CD14-positive monocyte (primary cell): ENCODE data around the gene SLC35C1. TPM values are rescaled to one million over a fixed set of nuclear protein-coding genes. Genes with fewer than 3 reads are reported as not detected.

Experiments used
- DNase-seq, 3 donors: peaks; one replicate each; pipeline ENCODE4 v3.0.0-alpha.2; 2011 to 2022
- H2AFZ ChIP-seq: 2 replicates; pipeline ENCODE4 v1.6.0; 2012; ENCODE audit warnings: mild to moderate bottlenecking, low read depth, low read length, inconsistent platforms; ENCODE audit not compliant: insufficient read depth, poor library complexity, severe bottlenecking
- H3K27ac ChIP-seq, 2 donors: 1 replicate in 1 of 2; 2 replicates in 1 of 2; pipeline ENCODE4 v1.5.1; 2012 to 2013; ENCODE audit warnings: low read length in 2 of 2, control low read depth in 1 of 2, inconsistent platforms in 1 of 2, low read depth in 1 of 2, mild to moderate bottlenecking in 1 of 2
- H3K27me3 ChIP-seq, 2 donors: one replicate each; pipeline versions ENCODE4 v1.6.0 to v1.6.1; 2011 to 2013; ENCODE audit warnings: low read length in 2 of 2; ENCODE audit not compliant: control insufficient read depth in 2 of 2, insufficient read depth in 2 of 2
- H3K36me3 ChIP-seq, 2 donors: replicated peaks in 1 of 2; 1 replicate in 1 of 2; 2 replicates in 1 of 2; pipeline versions ENCODE4 v1.5.1 to v1.6.1; 2012 to 2013; ENCODE audit warnings: low read length in 2 of 2, control low read depth in 1 of 2, inconsistent platforms in 1 of 2, mild to moderate bottlenecking in 1 of 2; ENCODE audit not compliant: insufficient read depth in 2 of 2, control insufficient read depth in 1 of 2
- H3K4me1 ChIP-seq, 2 donors: 1 replicate in 1 of 2; 2 replicates in 1 of 2; pipeline versions ENCODE4 v1.5.1 to v1.6.1; 2012 to 2013; ENCODE audit warnings: low read length in 2 of 2, control low read depth in 1 of 2, inconsistent platforms in 1 of 2, mild to moderate bottlenecking in 1 of 2, moderate library complexity in 1 of 2; ENCODE audit not compliant: insufficient read depth in 2 of 2, control insufficient read depth in 1 of 2
- H3K4me2 ChIP-seq: replicated peaks from 2 replicates; pipeline ENCODE3; 2012; ENCODE audit warnings: low read length, moderate library complexity, mild to moderate bottlenecking; ENCODE audit not compliant: poor library complexity, severe bottlenecking; ENCODE audit errors: extremely low read depth
- H3K4me3 ChIP-seq, 3 experiments: fragments of 200-600 bp in 1 of 3; sonication (generic) in 1 of 3; replicated peaks in 1 of 3; 1 replicate in 2 of 3; 2 replicates in 1 of 3; pipeline ENCODE4 v1.5.1; 2011 to 2013; ENCODE audit warnings: low read length in 3 of 3, mild to moderate bottlenecking in 3 of 3, control low read depth in 2 of 3, low read depth in 2 of 3, inconsistent platforms in 1 of 3, moderate library complexity in 1 of 3
- H3K79me2 ChIP-seq: 2 replicates; pipeline ENCODE4 v1.6.0; 2012; ENCODE audit warnings: mild to moderate bottlenecking, control low read depth, inconsistent platforms, low read length, moderate library complexity; ENCODE audit not compliant: insufficient read depth
- H3K9ac ChIP-seq: 2 replicates; pipeline ENCODE4 v1.6.0; 2017; ENCODE audit warnings: low read length, mild to moderate bottlenecking; ENCODE audit not compliant: insufficient read depth, poor library complexity, severe bottlenecking
- H3K9me3 ChIP-seq, 2 donors: replicated peaks in 1 of 2; 1 replicate in 1 of 2; 2 replicates in 1 of 2; pipeline versions ENCODE4 v1.5.1 to v1.6.1; 2012 to 2013; ENCODE audit warnings: low read length in 2 of 2, control low read depth in 1 of 2; ENCODE audit not compliant: control insufficient read depth in 1 of 2, insufficient read depth in 1 of 2
- H4K20me1 ChIP-seq: 2 replicates; pipeline ENCODE4 v1.6.0; 2012; ENCODE audit warnings: mild to moderate bottlenecking, low read length, control low read depth, moderate library complexity; ENCODE audit not compliant: insufficient read depth
- H3K27ac Mint-ChIP-seq, 7 donors: one replicate each; pipeline ENCODE4 v1.8.0; 2020; ENCODE audit warnings: mild to moderate bottlenecking in 7 of 7, mixed read lengths in 7 of 7, moderate library complexity in 6 of 7, inconsistent platforms in 2 of 7
- H3K27me3 Mint-ChIP-seq, 3 donors: one replicate each; pipeline ENCODE4 v1.8.0; 2021 to 2022; ENCODE audit warnings: low read depth in 3 of 3, mild to moderate bottlenecking in 3 of 3, mixed read lengths in 3 of 3, moderate library complexity in 3 of 3, inconsistent platforms in 1 of 3
- H3K36me3 Mint-ChIP-seq, 2 donors: one replicate each; pipeline ENCODE4 v1.8.0; 2020; ENCODE audit warnings: mixed read lengths in 2 of 2, inconsistent platforms in 1 of 2, mild to moderate bottlenecking in 1 of 2
- H3K4me1 Mint-ChIP-seq: one replicate; pipeline ENCODE4 v1.8.0; 2020; ENCODE audit warnings: mild to moderate bottlenecking, mixed read lengths
- H3K4me3 Mint-ChIP-seq, 2 donors: one replicate each; pipeline ENCODE4 v1.8.0; 2020; ENCODE audit warnings: mild to moderate bottlenecking in 2 of 2, mixed read lengths in 2 of 2, moderate library complexity in 1 of 2
- H3K9me3 Mint-ChIP-seq, 7 donors: one replicate each; pipeline ENCODE4 v1.8.0; 2020 to 2022; ENCODE audit warnings: mixed read lengths in 7 of 7, mild to moderate bottlenecking in 6 of 7, moderate library complexity in 6 of 7, inconsistent platforms in 2 of 7
- WGBS: methylation state at CpG from one replicate; pipeline ENCODE4 v1.1.5; 2013; ENCODE audit warnings: missing lambda C conversion rate; ENCODE audit not compliant: insufficient coverage; 5-methylcytosine and 5-hydroxymethylcytosine counted together
- intact Hi-C, 2 donors: fragments of 100-400 bp; cut with micrococcal nuclease; formaldehyde crosslinking; loops; one replicate each; pipeline versions ENCODE4 v1.15.0 to v1.15.1; 2023
- polyA plus RNA-seq, 3 donors: library from polyadenylated mRNA; depleted of rRNA in 1 of 3; unstranded in 2 of 3; stranded (reverse) in 1 of 3; fragments of 300-500 nt in 2 of 3; fragments of >200 nt in 1 of 3; fragmentation: Illumina TruSeq in 2 of 3; gene quantifications; 1 replicate in 2 of 3; 2 replicates in 1 of 3; pipeline ENCODE4 v1.2.3, GENCODE V29; 2012 to 2021
- TF ChIP-seq, protein P1 (sequence below): fragments of 200-600 bp; IDR thresholded peaks from one replicate; pipeline ENCODE4 v1.8.0; 2022; ENCODE audit warnings: antibody characterized with exemption, mild to moderate bottlenecking

SLC35C1 gene
- polyA plus RNA-seq, 3 donors = 5.0 to 14.0 (median 12.8) TPM

DNA sequence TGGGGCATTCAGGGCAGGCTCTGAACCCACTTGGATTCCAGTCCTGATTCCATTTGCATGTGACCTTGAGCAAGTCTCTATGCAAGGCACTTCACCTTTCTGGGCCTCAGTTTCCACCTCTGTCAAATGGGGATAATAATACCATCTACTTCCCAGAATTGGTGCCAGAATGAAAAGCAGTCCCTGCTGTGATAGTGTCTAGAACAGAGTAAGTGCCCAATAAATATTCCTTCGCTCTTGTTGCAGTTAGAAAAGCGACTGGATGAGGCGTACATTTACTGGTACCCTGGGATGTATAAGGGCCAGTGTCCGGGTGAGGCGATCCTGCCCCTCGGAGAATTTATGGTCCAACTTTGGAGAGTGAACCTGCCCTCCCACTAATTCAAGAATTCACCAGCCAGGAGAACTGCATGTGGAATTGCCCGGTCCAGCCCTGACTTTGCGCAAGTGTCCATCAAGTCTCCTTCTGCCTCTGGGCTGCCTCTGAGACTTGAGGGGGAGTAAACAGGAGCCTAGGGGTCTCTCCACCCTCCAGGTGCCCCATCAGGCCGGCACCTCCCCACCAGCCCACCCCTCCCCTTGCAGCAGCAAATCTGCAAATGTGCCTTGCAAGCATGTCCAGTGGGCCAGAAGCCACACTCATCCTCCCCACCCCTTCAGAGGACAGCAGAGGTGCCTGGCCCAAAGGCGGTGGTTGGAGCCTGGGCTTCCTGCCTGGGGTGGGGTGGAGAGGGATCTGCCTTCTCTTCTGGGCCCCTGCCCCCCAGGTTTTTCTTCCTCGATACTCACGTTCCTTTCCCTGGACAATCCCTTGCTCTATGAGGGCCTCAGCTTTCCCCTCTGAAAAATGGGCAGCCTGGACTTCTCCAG, 30.9 kb upstream of the SLC35C1 start:
- peaks cover 4 to 16% (median 12%) of the 10 kb centered on the region in 3 donors for H3K27me3 Mint-ChIP-seq
- H3K27ac ChIP-seq = no peak overlapping the region
- H3K4me1 ChIP-seq = peaks cover 5 to 11% of the 10 kb centered on the region in 2 donors
- H3K27ac Mint-ChIP-seq = no peak overlapping the region
- H3K9me3 ChIP-seq = no peaks in the 10 kb centered on the region
- H3K36me3 ChIP-seq = no peaks in the 10 kb centered on the region
- no peaks in the 10 kb centered on the region for H3K27me3 ChIP-seq
- H3K79me2 ChIP-seq = no peaks in the 10 kb centered on the region
- no peak overlapping the region for H3K4me3 ChIP-seq
- 92% methylated on average over 8 of the region's 12 CpGs for WGBS
- H3K9me3 Mint-ChIP-seq = no peaks in the 10 kb centered on the region
- no peak overlapping the region for H3K4me2 ChIP-seq
- H3K4me3 Mint-ChIP-seq = no peak overlapping the region
- H3K4me1 Mint-ChIP-seq = peaks cover 17% of the 10 kb centered on the region
- DNase-seq = no peak
- H2AFZ ChIP-seq = no peak overlapping the region
- TF ChIP-seq, protein P1, sequence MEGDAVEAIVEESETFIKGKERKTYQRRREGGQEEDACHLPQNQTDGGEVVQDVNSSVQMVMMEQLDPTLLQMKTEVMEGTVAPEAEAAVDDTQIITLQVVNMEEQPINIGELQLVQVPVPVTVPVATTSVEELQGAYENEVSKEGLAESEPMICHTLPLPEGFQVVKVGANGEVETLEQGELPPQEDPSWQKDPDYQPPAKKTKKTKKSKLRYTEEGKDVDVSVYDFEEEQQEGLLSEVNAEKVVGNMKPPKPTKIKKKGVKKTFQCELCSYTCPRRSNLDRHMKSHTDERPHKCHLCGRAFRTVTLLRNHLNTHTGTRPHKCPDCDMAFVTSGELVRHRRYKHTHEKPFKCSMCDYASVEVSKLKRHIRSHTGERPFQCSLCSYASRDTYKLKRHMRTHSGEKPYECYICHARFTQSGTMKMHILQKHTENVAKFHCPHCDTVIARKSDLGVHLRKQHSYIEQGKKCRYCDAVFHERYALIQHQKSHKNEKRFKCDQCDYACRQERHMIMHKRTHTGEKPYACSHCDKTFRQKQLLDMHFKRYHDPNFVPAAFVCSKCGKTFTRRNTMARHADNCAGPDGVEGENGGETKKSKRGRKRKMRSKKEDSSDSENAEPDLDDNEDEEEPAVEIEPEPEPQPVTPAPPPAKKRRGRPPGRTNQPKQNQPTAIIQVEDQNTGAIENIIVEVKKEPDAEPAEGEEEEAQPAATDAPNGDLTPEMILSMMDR = no peak
- H3K36me3 Mint-ChIP-seq = no peaks in the 10 kb centered on the region
- intact Hi-C loops = no loop called here
- H4K20me1 ChIP-seq = no peaks in the 10 kb centered on the region
- no peak overlapping the region for H3K9ac ChIP-seq

DNA sequence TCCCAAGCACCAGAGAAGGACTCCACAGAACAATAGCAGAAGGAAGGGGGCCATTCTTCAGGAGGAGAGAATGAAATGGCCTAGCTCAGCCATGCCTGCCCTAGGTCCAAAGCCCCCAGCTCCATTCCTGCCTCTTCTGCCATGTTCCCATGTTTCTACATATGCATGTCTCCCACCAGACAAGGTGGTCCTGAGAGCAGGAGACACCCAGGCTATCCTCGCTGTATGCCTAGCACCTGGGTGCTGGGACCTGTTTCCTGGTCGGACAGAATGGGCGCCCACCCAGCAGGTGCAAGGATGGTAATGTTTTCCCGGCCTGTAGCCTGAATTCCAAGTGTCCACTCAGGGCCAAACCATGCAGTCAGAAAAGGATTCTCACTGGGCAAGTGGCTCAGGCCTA, 30.2 kb upstream of the SLC35C1 start:
- intact Hi-C loops = no loop called here
- H3K36me3 Mint-ChIP-seq = no peaks in the 10 kb centered on the region
- Histone ChIP-seq H3K27ac (no peak overlapping the region), H3K4me2 (no peak overlapping the region), H2AFZ (no peak overlapping the region), H3K4me3 (no peak overlapping the region), H3K27me3 (no peaks in the 10 kb centered on the region), H4K20me1 (no peaks in the 10 kb centered on the region), H3K79me2 (no peaks in the 10 kb centered on the region), H3K9me3 (no peaks in the 10 kb centered on the region), H3K36me3 (no peaks in the 10 kb centered on the region), H3K9ac (no peak overlapping the region), H3K4me1 (peaks cover 5 to 11% of the 10 kb centered on the region in 2 donors)
- TF ChIP-seq, protein P1 = no peak
- 100% methylated on average over 4 of the region's 4 CpGs for WGBS
- H3K4me1 Mint-ChIP-seq = peaks cover 17% of the 10 kb centered on the region
- H3K9me3 Mint-ChIP-seq = no peaks in the 10 kb centered on the region
- peaks cover 4 to 11% (median 9%) of the 10 kb centered on the region in 3 donors for H3K27me3 Mint-ChIP-seq
- H3K27ac Mint-ChIP-seq = no peak overlapping the region
- H3K4me3 Mint-ChIP-seq = no peak overlapping the region
- no peak for DNase-seq
